Breast epithelium (tissue), 3 donors: ENCODE results near the gene PKNOX2.

Experiments
- POLR2A ChIP-seq: fragments of 450-650 bp; IDR thresholded peaks from one replicate; pipeline ENCODE4 v1.6.1; 2016; ENCODE audit warnings: antibody characterized with exemption, mild to moderate bottlenecking, moderate library complexity
- POLR2AphosphoS5 ChIP-seq, 3 donors: sonication (generic); formaldehyde crosslinking; IDR thresholded peaks; one replicate each; pipeline ENCODE4 v1.6.1; 2017; ENCODE audit warnings: antibody characterized with exemption in 3 of 3
- TF ChIP-seq, protein P1 (sequence below), 3 donors: fragments of 450-650 bp; IDR thresholded peaks; one replicate each; pipeline ENCODE4 v1.5.1; 2016 to 2017; ENCODE audit warnings: antibody characterized with exemption in 3 of 3, mild to moderate bottlenecking in 3 of 3, moderate library complexity in 3 of 3

DNA sequence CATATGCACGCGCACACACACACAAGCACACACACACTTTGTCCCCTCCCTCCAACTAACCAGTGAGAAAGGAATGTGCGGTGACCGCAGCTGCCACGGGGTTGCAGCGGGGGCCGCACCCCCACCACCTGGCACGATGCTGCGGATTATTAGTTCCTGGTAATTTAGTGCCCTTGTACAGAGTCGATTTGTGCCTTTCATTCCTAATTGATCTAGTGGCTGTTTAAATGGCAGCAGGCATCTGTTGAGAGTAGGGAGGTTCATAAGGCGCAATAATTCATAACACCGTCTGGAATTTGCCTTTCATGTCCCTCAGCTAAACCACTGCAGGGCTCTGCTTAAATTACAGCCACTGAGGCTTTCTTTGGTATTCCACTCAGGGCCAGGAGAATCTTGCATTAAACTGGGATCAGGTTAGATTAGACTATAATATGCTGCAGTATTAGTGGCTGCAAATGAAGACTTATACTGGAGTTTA is 217.8 kb downstream of the PKNOX2 start:
- no peak for TF ChIP-seq POLR2A
- TF ChIP-seq, protein P1, sequence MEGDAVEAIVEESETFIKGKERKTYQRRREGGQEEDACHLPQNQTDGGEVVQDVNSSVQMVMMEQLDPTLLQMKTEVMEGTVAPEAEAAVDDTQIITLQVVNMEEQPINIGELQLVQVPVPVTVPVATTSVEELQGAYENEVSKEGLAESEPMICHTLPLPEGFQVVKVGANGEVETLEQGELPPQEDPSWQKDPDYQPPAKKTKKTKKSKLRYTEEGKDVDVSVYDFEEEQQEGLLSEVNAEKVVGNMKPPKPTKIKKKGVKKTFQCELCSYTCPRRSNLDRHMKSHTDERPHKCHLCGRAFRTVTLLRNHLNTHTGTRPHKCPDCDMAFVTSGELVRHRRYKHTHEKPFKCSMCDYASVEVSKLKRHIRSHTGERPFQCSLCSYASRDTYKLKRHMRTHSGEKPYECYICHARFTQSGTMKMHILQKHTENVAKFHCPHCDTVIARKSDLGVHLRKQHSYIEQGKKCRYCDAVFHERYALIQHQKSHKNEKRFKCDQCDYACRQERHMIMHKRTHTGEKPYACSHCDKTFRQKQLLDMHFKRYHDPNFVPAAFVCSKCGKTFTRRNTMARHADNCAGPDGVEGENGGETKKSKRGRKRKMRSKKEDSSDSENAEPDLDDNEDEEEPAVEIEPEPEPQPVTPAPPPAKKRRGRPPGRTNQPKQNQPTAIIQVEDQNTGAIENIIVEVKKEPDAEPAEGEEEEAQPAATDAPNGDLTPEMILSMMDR (IDR thresholded peaks at IDR 0.05): no peak
- TF ChIP-seq POLR2AphosphoS5 (IDR thresholded peaks at IDR 0.05): no peak
